Transverse colon (tissue), 4 donors: ENCODE data around the gene IYD. TPM values are rescaled to one million over a fixed set of nuclear protein-coding genes. Genes with fewer than 3 reads are reported as not detected.

ENCODE experiments used
- DNase-seq: peaks from one replicate; pipeline ENCODE4 v3.0.0-alpha.2; 2019
- H3K27ac ChIP-seq, 4 donors: fragments of 200-600 bp; sonication (generic); 2 replicates each; pipeline ENCODE4 v1.5.1; 2016 to 2018; ENCODE audit warnings: inconsistent platforms in 4 of 4
- H3K27me3 ChIP-seq: fragments of 200-600 bp; sonication (generic); 2 replicates; pipeline ENCODE4 v1.5.1; 2017; ENCODE audit warnings: inconsistent platforms
- H3K36me3 ChIP-seq, 4 donors: fragments of 200-600 bp; sonication (generic); 2 replicates each; pipeline ENCODE4 v1.5.1; 2017 to 2019; ENCODE audit warnings: inconsistent platforms in 4 of 4
- H3K4me1 ChIP-seq, 4 donors: fragments of 200-600 bp; sonication (generic); 2 replicates each; pipeline ENCODE4 v1.5.1; 2017 to 2020; ENCODE audit warnings: inconsistent platforms in 4 of 4
- H3K4me3 ChIP-seq, 4 donors: fragments of 200-600 bp; sonication (generic); 1 replicate in 1 of 4; 2 replicates in 3 of 4; pipeline versions ENCODE4 v1.5.1 to v1.6.1; 2017 to 2019; ENCODE audit warnings: inconsistent platforms in 4 of 4
- H3K9me3 ChIP-seq, 2 donors: fragments of 200-600 bp; sonication (generic); 2 replicates each; pipeline ENCODE4 v1.5.1; 2017 to 2019; ENCODE audit warnings: inconsistent platforms in 2 of 2
- CTCF ChIP-seq, 5 experiments: fragments of 200-600 bp in 3 of 5; fragments of 450-650 bp in 2 of 5; sonication (generic) in 3 of 5; IDR thresholded peaks; 1 replicate in 2 of 5; 2 replicates in 3 of 5; pipeline ENCODE4 v1.5.1; 2016 to 2017; ENCODE audit warnings: antibody characterized with exemption in 5 of 5, inconsistent platforms in 3 of 5, mild to moderate bottlenecking in 2 of 5, moderate library complexity in 1 of 5
- EP300 ChIP-seq: sonication (generic); formaldehyde crosslinking; IDR thresholded peaks from one replicate; pipeline ENCODE4 v1.6.1; 2017; ENCODE audit warnings: antibody characterized with exemption, low read depth
- POLR2A ChIP-seq: fragments of 450-650 bp; IDR thresholded peaks from one replicate; pipeline ENCODE4 v1.6.1; 2016; ENCODE audit warnings: antibody characterized with exemption, mild to moderate bottlenecking, moderate library complexity
- POLR2AphosphoS5 ChIP-seq, 3 donors: sonication (generic); formaldehyde crosslinking; IDR thresholded peaks; one replicate each; pipeline ENCODE4 v1.6.1; 2016; ENCODE audit warnings: antibody characterized with exemption in 3 of 3
- WGBS, 2 donors: methylation state at CpG; one replicate each; pipeline ENCODE4 v1.1.5; 2018; ENCODE audit warnings: low coverage in 1 of 2; 5-methylcytosine and 5-hydroxymethylcytosine counted together
- in situ Hi-C, 4 donors: fragments of 200-750 bp; cut with MboI; loops; one replicate each; pipeline versions ENCODE4 v1.15.0 to v1.15.1; 2017; ENCODE audit warnings: low sequenced_read_pairs in 3 of 4, low pct_ligation_motif_present in 1 of 4, low pct_unique_long_range_greater_than_20kb in 1 of 4
- intact Hi-C: fragments of 100-400 bp; cut with DNase I; formaldehyde crosslinking; loops from one replicate; pipeline ENCODE4 v1.15.1; 2023; ENCODE audit warnings: low total_unique reads
- total RNA-seq, 4 donors: library from RNA; depleted of rRNA; stranded (reverse); fragments of >200 nt; gene quantifications; one replicate each; pipeline ENCODE4 v1.1.0, GENCODE V29; 2016

IYD gene
- total RNA-seq, 4 donors from 2014 or later, result 8.4 to 16.7 (median 12.3) TPM

GRCh38 chr6:150420926-150421325, 52.1 kb downstream of the IYD start:
- Histone ChIP-seq H3K9me3 (no peaks in the 10 kb centered on the region), H3K4me1 (peaks cover 0 to 13% (median 4%) of the 10 kb centered on the region in 4 donors), H3K27ac (no peak overlapping the region), H3K36me3 (no peaks in the 10 kb centered on the region), H3K27me3 (no peaks in the 10 kb centered on the region), H3K4me3 (no peak overlapping the region)
- WGBS, 2 donors, result 78 to 79% methylated on average over 3 of the region's 3 CpGs
- no peak for DNase-seq
- TF ChIP-seq CTCF (IDR thresholded peaks at IDR 0.05) (no peak), POLR2AphosphoS5 (IDR thresholded peaks at IDR 0.05) (no peak), EP300 (no peak), POLR2A (no peak)
- intact Hi-C loops (loop anchor here (1.0 to 5.0 kb wide), 2 partner anchors 58 to 171 kb away; no protein-coding TSS in a partner anchor), in situ Hi-C loops (loop anchor here in 2 of 4 donors (5.0 to 25.0 kb wide), 2 partner anchors 396 to 916 kb away; no protein-coding TSS in a partner anchor)

GRCh38 chr6:150425508-150425907, 56.7 kb downstream of the IYD start:
- in situ Hi-C loops, result no loop called here
- H3K27ac ChIP-seq, result peak overlapping the region in 1 of 4 donors; percentile 45
- H3K36me3 ChIP-seq, result no peaks in the 10 kb centered on the region
- H3K27me3 ChIP-seq, result no peaks in the 10 kb centered on the region
- H3K9me3 ChIP-seq, result no peaks in the 10 kb centered on the region
- intact Hi-C loops, result no loop called here
- WGBS, 2 donors, result 94% methylated on average over 8 of the region's 8 CpGs; no CpG with 5 or more reads in 1 of the 2 donors
- TF ChIP-seq POLR2A (no peak), EP300 (no peak)
- no peak overlapping the region for H3K4me3 ChIP-seq
- no peaks in the 10 kb centered on the region for H3K4me1 ChIP-seq
- no peak for DNase-seq

GRCh38 chr6:150426198-150426597, 57.4 kb downstream of the IYD start:
- TF ChIP-seq CTCF (IDR thresholded peaks at IDR 0.05) (no peak), POLR2AphosphoS5 (IDR thresholded peaks at IDR 0.05) (peak in 1 of 3 donors; percentile 60)
- no peaks in the 10 kb centered on the region for H3K9me3 ChIP-seq
- in situ Hi-C loops, result no loop called here
- no peaks in the 10 kb centered on the region for H3K27me3 ChIP-seq
- DNase-seq, result no peak
- H3K36me3 ChIP-seq, result no peaks in the 10 kb centered on the region
- no peak overlapping the region for H3K27ac ChIP-seq
- H3K4me1 ChIP-seq, result no peaks in the 10 kb centered on the region
- intact Hi-C loops, result no loop called here
- WGBS, 2 donors, result 78 to 84% methylated on average over 3 to 8 of the region's 8 CpGs
- H3K4me3 ChIP-seq, result no peak overlapping the region

- Histone ChIP-seq H3K36me3 (no peaks in the 10 kb centered on the region), H3K9me3 (no peaks in the 10 kb centered on the region), H3K27ac (no peak overlapping the region), H3K4me3 (no peak overlapping the region), H3K27me3 (no peaks in the 10 kb centered on the region), H3K4me1 (no peaks in the 10 kb centered on the region)
- in situ Hi-C loops, result no loop called here
- TF ChIP-seq CTCF (IDR thresholded peaks at IDR 0.05) (no peak), POLR2A (no peak), EP300 (no peak), POLR2AphosphoS5 (IDR thresholded peaks at IDR 0.05) (no peak)
- no peak for DNase-seq
- 73 to 76% methylated on average over 5 to 6 of the region's 6 CpGs for WGBS, 2 donors
- intact Hi-C loops, result no loop called here
Measured at GRCh38 chr6:150427037-150427602, 58.3 kb downstream of the IYD start.

- Histone ChIP-seq H3K36me3 (no peaks in the 10 kb centered on the region), H3K4me1 (no peaks in the 10 kb centered on the region), H3K27ac (no peak overlapping the region), H3K9me3 (no peaks in the 10 kb centered on the region), H3K4me3 (no peak overlapping the region), H3K27me3 (no peaks in the 10 kb centered on the region)
- no peak for TF ChIP-seq EP300
- TF ChIP-seq POLR2AphosphoS5 (IDR thresholded peaks at IDR 0.05), result no peak
- TF ChIP-seq POLR2A, result no peak
- no peak for TF ChIP-seq CTCF (IDR thresholded peaks at IDR 0.05)
- intact Hi-C loops, result no loop called here
- in situ Hi-C loops, result no loop called here
- WGBS, 2 donors, result 76 to 90% methylated on average over 2 of the region's 2 CpGs
- DNase-seq, result no peak
Measured at GRCh38 chr6:150427843-150428242, 59.0 kb downstream of the IYD start.
